Esophagus squamous epithelium (tissue), 4 donors: ENCODE data around the gene GLT8D1.

Source experiments
- POLR2A ChIP-seq, 4 donors: fragments of 450-650 bp; IDR thresholded peaks; one replicate each; pipeline ENCODE4 v1.6.1; 2017; ENCODE audit warnings: antibody characterized with exemption in 4 of 4, mild to moderate bottlenecking in 4 of 4, moderate library complexity in 3 of 4
- TF ChIP-seq, protein P1 (sequence below), 6 experiments: fragments of 450-650 bp in 4 of 6; fragments of 200-600 bp in 2 of 6; sonication (generic) in 2 of 6; IDR thresholded peaks; one replicate each; pipeline ENCODE4 v1.5.1; 2016 to 2019; ENCODE audit warnings: antibody characterized with exemption in 6 of 6, mild to moderate bottlenecking in 4 of 6, moderate library complexity in 4 of 6

DNA sequence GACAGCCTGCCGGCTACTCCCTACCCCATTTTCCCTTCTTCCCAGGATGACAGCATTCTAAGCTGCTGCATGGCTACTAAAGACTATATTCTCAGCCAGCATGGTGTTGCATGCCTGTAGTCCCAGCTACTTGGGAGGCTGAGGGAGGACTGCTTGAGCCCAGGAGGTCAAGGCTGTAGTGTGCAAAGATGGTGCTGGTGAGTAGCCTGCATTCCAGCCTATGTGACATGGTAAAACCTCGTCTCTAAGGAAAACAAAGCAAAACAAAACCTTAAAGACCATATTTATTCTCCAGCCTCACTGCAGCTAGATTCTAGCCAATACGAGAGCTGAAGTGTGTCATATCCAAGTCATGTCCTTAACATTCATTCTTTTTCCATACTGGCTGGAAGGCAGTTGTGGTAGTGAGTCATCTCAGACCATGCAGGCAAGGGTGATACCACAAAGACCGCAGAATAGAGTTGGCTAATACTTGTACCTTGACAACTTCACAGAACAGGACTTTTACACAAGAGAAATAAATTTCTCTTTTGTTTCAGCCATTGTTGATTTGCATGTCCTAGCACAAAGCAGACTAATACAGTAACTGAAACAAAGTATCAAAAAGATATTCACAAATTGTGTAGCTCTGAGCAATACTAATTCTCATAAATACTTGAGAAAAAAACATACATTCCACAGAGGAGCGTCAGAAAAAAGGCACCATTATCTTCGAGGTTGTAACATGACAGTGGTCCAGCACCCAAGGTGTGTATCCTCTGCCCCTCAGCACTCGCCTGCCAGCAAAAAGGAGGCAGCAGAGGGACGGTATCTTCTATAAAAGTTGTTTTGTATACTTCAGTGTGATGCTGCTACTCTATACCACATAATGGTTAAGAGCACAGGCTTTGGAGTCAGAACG lies 34.7 kb downstream of the GLT8D1 start:
- TF ChIP-seq, protein P1, sequence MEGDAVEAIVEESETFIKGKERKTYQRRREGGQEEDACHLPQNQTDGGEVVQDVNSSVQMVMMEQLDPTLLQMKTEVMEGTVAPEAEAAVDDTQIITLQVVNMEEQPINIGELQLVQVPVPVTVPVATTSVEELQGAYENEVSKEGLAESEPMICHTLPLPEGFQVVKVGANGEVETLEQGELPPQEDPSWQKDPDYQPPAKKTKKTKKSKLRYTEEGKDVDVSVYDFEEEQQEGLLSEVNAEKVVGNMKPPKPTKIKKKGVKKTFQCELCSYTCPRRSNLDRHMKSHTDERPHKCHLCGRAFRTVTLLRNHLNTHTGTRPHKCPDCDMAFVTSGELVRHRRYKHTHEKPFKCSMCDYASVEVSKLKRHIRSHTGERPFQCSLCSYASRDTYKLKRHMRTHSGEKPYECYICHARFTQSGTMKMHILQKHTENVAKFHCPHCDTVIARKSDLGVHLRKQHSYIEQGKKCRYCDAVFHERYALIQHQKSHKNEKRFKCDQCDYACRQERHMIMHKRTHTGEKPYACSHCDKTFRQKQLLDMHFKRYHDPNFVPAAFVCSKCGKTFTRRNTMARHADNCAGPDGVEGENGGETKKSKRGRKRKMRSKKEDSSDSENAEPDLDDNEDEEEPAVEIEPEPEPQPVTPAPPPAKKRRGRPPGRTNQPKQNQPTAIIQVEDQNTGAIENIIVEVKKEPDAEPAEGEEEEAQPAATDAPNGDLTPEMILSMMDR (IDR thresholded peaks at IDR 0.05) = no peak
- no peak for TF ChIP-seq POLR2A (IDR thresholded peaks at IDR 0.05)
